GM21825 (cell line): Measurements from ENCODE around the gene TRIM69.
"Not testable (repeated sequence)": the region's sequence is repeated elsewhere in the genome, so short reads cannot be mapped to it uniquely, and the experiment has no call there.

Experiments used
- ATAC-seq: cut with Tn5 transposase; IDR thresholded peaks from one replicate; pipeline ENCODE4 v1.9.1; 2021; ENCODE audit warnings: mild to moderate bottlenecking, moderate library complexity; ENCODE audit not compliant: unreplicated experiment

Gene TRIM69

DNA sequence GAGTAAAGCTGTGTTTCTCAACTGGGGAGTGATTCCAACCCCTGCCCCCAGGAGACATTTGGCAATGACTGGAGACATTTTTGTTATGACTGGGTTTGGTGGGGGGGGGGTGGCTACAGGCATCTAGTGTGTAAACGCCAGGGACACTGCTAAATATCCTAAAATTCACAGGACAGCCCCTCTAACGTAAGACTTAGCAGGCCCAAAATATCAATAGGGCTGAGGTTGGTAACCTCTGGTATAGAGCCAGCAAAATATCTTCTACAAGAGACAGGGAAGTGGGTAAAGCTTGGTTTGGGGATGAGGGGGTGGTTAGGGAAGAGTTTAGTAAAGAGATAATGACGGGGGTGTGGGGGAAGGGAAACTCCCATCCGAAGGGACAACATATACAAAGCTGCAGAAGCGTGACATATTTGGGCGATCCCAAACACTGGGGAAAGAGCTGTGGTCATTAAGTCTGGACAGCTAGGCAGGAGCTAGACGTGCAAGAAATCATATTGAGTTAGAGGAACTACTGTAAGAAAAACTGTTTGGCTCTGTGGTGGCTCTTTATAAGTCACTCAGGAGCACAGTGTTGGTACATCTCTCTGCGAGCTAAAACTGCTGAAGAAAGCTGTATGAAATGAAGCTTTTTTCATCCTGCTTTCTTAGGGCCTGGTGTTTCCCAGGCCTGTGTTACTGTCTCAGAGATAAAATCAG is 697 bp upstream of the TRIM69 start:
- no peak for ATAC-seq

DNA sequence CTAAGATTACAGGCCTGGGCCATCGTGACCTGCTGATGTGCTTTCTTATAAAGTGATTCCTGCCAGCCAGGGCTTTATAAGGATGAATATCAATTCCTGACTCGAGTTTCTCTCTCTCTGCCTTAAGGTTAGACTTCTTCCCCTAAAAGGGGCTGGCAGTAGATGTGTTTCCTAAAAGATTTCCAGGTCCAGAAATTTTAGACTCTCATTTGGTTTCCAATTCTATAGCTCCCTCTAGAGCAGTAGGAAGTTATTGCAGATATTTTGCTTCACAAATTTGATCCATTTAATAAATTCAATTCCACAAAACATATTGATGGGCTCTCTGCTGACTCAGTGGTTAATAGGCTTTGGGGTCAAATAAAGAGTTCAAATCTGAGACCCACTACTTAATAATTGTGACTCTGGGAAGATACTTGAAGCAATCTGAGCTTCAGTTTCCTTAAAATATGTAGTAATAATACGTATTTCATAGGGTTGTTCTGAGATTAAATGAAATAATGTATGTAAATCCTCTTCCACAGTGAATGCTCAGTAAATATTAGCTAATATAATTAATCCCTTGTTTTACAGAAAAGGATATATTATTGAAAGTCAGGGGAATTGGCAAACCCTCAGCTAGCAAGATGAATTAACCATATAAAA is 2.1 kb downstream of the TRIM69 start:
- no peak for ATAC-seq

DNA sequence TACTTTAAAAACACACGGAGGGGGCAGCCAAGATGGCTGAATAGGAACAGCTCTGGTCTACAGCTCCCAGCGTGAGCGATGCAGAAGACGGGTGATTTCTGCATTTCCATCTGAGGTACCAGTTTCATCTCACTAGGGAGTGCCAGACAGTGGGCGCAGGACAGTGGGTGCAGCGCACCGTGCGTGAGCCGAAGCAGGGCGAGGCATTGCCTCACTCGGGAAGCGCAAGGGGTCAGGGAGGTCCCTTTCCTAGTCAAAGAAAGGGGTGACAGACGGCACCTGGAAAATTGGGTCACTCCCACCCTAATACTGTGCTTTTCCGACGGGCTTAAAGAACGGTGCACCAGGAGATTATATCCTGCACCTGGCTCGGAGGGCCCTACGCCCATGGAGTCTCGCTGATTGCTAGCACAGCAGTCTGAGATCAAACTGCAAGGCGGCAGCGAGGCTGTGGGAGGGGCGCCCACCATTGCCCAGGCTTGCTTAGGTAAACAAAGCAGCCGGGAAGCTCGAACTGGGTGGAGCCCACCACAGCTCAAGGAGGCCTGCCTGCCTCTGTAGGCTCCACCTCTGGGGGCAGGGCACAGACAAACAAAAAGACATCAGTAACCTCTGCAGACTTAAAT is 3.0 kb downstream of the TRIM69 start:
- ATAC-seq, result not testable (repeated sequence)

DNA sequence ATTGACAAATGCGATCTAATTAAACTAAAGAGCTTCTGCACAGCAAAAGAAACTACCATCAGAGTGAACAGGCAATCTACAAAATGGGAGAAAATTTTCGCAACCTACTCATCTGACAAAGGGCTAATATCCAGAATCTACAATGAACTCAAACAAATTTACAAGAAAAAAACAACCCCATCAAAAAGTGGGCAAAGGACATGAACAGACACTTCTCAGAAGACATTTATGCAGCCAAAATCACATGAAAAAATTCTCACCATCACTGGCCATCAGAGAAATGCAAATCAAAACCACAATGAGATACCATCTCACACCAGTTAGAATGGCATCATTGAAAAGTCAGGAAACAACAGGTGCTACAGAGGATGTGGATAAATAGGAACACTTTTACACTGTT is 7.1 kb downstream of the TRIM69 start:
- not testable (repeated sequence) for ATAC-seq

DNA sequence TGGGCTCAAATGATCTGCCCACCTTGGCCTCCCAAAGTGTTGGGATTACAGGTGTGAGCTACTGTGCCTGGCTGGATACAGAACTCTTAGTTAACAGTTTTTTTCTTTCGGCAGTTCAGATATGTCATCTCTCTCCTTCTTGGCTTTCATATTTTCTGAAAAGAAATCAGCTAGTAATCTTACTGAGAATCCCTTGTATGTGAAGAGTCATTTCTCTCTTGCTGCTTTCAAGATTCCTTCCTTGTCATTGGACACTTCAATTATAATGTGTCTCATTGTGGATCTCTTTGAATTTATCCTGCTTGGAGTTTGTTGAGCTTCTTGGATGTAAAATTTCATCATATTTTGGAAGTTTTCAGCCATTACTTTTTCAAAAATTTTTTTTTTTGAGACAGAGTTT is 17.0 kb downstream of the TRIM69 start:
- ATAC-seq, result no peak

DNA sequence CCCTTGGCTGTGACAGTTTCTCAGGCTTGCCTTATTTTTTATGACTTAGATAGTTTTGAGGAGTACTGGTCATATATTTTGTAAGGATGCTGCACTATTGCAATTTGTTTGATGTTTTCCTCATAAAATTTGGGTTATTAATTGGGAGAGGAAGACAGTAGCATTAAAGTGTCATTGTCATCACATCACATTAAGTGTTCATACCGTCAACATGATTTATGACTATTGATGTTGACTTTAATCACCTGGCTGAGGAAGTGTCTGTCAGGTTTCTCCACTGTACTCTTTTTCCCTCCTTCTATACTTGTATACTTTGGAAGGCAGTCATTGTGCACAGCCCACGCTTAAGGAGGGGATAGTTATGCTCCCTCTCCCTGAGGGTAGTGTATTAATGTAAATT is 26.9 kb downstream of the TRIM69 start:
- ATAC-seq, result no peak

DNA sequence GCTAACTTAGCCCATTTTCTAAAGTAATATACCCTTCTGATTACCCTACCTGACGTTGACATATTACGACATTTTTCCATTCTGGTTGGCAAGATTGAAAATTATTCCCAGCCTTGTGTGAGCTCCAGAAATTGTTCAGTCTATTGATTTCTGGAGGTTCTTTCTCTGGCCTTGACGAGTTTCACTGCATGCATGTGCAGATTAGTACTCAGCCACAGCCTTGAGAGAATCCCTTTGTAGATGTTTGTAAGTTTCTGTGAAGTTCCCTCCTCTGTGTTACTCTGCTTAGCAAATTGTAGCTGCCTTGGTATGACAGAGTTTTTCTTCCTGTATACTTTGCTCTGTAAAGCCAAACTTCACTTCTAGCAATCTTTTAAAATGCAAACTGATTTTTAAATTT is 27.5 kb downstream of the TRIM69 start:
- no peak for ATAC-seq

DNA sequence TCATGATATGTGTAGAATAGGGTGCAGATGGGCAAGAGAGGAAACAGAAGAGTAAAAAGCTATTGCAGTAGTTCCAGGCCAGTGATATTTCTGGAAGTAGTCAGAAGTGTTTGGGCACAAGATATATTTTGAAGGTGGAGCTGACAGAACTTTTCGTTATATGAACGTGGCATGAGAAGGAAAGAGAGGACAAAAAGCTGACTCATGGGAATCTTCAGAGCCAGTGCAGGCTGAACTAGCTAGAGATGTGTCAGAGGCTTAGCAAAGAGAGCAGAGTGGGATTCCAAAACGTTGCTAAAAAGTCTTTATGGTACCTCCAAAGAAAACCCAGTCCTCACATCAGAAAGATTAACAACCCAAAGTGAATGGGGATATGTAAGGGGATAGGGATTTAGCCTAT is 28.7 kb downstream of the TRIM69 start:
- ATAC-seq, result no peak

DNA sequence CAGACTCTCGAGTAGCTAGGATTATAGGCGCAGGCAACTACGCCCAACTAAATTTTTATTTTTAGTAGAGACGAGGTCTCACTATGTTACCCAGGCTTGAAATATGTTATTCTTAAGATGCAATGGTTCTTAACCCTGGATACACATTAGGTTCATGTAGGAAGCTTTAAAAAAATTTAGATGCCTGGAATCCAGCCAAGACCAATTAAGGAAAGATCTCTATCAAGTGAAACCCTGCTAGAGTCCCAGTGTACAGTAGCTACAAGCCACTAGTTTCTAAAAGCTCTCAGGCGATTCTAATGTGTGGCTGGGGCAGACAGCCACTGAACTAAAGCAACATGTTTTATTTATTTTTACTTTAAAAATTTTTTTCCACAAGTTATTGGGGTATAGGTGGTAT is 33.2 kb downstream of the TRIM69 start:
- no peak for ATAC-seq

DNA sequence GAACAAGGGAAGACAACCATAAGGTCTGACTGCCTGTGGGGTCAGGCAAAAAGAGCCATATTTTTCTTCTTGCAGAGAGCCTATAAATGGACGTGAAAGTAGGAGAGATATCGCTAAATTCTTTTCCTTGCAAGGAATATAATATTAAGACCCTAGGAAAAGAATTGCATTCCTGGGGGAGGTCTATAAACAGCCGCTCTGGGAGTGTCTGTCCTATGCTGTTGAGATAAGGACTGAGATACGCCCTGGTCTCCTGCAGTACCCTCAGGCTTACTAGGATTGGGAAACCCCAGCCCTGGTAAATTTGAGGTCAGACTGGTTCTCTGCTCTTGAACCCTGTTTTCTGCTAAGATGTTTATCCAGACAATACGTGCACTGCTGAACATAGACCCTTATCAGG is 34.4 kb downstream of the TRIM69 start:
- not testable (repeated sequence) for ATAC-seq

DNA sequence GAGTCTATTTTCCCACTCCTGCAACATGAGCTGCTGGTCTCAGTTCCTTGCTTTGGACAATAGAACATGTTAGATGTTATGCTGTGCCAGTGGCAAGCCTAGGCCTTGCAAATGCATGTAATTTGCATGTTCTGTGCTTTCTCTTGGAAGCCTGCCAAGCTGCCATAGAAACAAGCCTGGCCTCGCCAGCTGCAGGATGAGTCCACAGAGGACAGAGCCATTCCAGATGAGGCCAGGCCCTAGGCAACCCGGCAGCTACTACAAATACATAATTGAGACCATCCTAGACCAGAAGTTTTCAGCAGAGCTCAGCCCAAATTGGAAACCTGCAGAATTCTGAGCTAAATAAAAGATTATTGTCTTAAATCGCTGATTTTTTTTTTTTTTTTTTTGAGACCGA is 39.6 kb downstream of the TRIM69 start:
- no peak for ATAC-seq

DNA sequence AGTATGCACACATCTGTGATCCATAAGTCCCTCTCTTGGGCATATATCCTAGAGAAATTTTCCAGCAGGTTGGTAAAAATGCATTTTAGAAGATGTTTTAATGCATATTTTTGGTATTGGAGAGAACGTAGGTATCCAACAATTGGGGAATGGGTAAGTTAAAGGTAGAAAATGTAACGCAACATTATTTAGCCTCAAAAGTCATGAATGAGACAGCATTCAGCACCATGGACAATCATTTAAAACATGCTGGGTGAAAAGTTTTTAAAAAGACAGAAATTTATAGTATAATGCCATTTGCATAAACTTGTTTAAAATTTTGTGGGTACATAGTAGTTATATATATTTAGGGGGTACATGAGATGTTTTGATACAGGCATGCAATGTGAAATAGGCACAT is 43.4 kb downstream of the TRIM69 start:
- no peak for ATAC-seq

DNA sequence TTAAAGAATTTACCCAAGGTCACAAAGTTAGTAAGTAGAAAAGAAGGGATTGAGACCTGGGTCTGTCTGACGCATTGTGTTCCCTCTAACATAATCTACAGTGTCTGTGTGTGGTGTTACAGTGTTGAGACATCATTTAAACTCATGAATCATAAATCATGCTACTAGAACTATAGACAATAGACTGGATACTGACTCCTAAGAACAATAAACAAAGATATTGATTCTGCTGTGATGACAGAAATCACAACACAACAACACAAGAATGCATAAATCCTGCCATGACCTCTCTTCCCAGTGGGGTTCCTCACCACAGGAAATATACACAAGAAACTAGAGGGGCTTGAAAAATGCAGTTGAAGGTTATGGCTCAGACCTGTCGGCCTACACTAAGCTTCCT is 44.3 kb downstream of the TRIM69 start:
- no peak for ATAC-seq

DNA sequence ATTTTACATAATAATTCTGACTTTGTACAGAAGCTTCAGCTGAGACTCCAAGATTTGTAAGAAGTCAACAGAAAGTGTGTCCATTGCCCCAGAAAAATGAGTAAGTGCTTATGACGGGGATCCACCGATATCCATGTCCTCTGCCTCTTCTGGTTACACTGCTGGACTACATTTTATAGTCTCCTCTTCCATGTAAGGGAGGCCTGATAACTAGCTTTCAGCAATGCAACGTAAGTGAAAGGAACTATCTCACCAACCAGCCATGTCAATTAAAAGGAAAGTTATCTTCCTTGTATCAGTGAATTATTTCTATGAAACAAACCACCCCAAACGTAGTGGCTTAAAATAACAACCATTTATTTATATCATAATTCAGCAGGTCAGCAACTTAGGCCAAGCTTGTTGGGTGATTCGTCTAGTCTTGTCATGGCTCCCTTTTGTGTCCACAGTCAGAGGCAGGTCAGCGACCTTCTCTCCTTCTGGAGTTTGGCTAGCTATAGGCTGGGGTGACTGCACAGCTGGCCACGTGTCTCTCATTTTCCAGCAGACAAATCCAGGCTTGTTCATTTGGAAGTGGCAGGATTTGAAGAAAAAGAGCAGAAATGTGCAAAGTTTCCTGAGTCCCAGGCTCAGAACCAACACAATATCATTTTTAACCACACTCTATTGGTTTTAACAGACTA is 44.9 kb downstream of the TRIM69 start:
- no peak for ATAC-seq

DNA sequence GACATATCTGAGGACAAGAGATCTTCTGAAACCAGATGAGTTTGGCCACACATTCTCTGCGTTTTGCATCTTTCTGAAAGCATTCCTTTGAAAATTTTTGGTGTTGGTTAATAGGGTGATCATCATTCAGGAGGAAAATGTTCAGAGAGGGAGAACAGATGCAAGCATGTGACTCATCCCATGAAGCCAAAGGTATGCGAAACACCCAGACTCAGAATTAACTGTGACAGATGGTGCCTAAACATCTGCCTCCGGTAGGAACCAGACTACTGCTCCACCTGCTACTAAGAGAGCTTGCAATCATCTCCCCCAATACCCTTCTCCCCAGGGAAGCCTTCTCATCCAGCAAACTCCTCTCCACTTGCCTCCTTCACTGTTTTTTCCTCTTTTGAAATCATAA is 46.2 kb downstream of the TRIM69 start:
- no peak for ATAC-seq

DNA sequence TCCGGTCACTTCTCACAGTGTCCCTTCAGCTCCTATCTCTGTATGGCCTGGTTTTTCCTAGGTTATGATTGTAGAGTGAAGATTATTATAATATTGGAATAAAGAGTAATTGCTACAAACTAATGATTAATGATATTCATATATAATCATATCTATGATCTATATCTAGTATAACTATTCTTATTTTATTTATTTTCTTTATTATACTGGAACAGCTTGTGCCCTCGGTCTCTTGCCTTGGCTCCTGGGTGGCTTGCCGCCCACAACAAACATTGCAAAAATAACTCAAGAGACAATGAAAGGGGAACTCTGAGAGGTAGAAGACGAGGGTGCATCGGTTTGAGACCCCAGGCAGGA is 48.6 kb downstream of the TRIM69 start:
- not testable (repeated sequence) for ATAC-seq

DNA sequence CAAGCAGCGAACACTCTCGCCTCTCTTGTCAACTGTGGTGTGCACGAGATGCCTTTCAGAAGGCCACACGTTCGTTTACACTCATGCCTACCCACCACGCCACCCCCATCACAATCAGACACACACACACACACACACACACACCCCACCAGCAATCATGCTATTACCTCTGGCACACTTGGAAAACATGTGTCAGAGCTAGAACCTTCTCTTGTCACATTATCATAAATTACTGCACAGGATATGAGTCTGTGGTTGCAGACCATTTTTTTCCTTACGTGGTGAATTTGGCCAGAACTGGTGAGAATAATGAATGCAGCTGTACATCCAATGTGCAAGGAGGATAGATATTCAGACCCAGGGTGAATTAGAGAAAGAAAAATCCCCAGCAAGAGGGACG is 52.4 kb downstream of the TRIM69 start:
- ATAC-seq, result no peak

DNA sequence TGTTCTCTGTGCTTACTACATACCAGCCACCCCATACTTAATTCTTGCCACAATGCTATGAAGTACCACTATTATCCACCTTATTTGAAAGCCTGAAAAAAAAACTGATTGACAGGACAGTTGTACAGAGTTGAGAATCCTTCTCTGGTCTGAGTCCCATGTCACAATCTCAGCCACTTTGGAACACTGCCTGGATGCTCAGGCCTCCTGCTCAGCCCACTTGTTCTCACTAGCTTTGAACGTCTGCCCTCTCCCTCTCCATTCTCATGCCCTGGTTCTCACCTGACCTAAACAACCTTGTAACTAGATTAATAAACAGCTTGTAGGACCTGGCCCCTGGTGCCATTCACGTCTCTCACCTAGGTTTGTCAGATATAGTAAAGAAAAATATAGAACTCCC is 53.9 kb downstream of the TRIM69 start:
- no peak for ATAC-seq

DNA sequence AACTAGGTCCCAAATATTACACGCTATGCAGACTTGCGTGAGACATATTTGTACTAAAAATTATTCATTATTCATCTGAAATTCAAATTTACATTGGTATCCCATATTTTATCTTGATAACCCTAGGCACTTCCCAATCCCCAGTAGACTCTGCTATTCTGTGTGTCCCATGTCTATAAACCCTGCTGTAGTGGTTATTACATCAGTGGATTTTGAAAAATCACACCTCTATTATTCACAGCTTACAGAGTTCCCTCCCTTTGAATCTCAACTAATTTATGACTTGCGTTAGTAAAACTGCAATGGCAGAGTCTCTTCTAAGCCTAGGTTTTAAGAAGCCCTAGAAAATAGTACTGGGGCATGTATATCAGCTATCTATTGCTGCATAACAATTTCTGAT is 54.3 kb downstream of the TRIM69 start:
- no peak for ATAC-seq

DNA sequence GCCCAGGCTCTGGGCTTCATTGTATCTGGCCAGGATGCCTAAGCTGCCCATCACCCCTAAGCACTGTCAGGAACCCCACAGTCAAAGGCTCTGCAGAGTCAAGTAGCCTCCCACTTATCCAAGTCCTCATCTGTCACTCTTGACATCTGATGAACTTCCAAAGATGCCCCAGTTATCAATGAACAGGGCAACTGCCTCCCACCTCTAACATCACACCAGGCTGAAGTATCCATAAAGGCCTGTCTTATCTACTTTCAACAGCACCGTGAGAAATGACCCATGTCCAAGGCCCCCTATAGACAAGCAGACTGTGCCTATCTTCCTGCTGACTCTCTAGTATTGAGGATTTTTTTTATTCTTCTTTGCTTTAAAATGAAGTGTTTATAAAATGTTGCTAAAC is 56.4 kb downstream of the TRIM69 start:
- no peak for ATAC-seq

DNA sequence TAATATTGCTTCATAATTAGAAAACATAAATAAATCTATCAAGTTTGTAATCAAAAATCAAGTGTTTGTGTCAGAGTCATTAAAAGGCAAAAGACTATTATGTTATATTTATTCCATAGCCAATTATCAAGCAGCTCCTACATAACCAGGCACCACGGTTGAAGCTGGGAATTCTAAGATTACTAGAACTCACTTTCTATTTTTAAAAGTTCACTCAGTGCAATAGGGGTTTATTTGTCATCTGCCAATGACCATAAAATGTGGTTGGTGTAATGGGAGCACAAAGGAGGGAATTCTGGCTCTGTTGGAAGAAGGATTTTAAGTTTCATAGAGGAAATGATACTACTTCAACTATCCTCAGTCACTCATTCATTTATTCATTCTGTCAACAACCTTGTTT is 57.7 kb downstream of the TRIM69 start:
- ATAC-seq, result no peak

DNA sequence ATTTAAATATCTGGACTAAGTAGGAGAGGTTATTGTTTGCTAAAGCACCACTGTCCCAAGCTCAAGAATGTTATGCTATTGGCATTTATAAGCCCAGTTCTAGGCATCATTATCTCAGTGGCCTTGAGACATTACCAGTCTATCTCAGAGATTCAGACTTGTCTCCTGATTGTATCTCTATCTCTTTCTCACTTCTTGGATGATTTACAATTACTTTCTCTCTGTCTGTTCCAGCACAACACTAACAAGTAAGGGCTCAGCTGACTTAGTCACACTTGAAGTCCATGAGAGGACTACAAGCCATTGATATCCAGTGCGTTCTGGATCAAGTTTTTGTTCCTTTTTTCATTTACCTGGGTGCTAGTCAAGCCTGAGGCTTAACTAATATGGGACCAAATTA is 60.2 kb downstream of the TRIM69 start:
- ATAC-seq, result no peak
